ENCODE data around the gene SERPINB1. TPM values are rescaled to one million over a fixed set of nuclear protein-coding genes. Genes with fewer than 3 reads are reported as not detected.

Gene SERPINB1
- total and polyA plus RNA-seq, 2 donors from 2014 or later: 37.4 to 86.4 TPM

GRCh38 chr6:2826131-2826530 is 15.5 kb downstream of the SERPINB1 start:
- H3K27ac ChIP-seq (ENCODE audit: low read depth in 2 of 2, low read length in 2 of 2): no peak overlapping the region
- FAIRE-seq (no peak), DNase-seq (no peak)
- H3K9me3 ChIP-seq (ENCODE audit: control insufficient read depth in 2 of 3, insufficient read depth in 1 of 3, low read length in 3 of 3): no peaks in the 10 kb centered on the region
- H3K4me1 ChIP-seq (ENCODE audit: control insufficient read depth in 2 of 3, insufficient read depth in 2 of 3, low read depth in 1 of 3, low read length in 3 of 3): no peaks in the 10 kb centered on the region
- no peak overlapping the region for H3K9ac ChIP-seq (ENCODE audit: low read length in 3 of 3)
- intact Hi-C loops (cut with DNase I): no loop called here
- TF ChIP-seq CTCF (IDR thresholded peaks at IDR 0.05; ENCODE audit: borderline replicate concordance, extremely low read depth, insufficient read depth): no peak
- H3K36me3 ChIP-seq (ENCODE audit: control insufficient read depth in 2 of 3, insufficient read depth in 3 of 3, low read length in 3 of 3): no peaks in the 10 kb centered on the region
- no peak overlapping the region for H3K4me3 ChIP-seq (ENCODE audit: low read length in 3 of 3)
- H3K27me3 ChIP-seq (ENCODE audit: control insufficient read depth, insufficient read depth, low read length): no peaks in the 10 kb centered on the region

- DNase-seq: peak in 3 of 5 donors; percentile 60 to 86 (median 79)
- peaks cover 3 to 10% (median 8%) of the 10 kb centered on the region in 3 donors for H3K4me1 ChIP-seq (ENCODE audit: control insufficient read depth in 2 of 3, insufficient read depth in 2 of 3, low read depth in 1 of 3, low read length in 3 of 3)
- no peak overlapping the region for H3K4me3 ChIP-seq (ENCODE audit: low read length in 3 of 3)
- H3K9me3 ChIP-seq (ENCODE audit: control insufficient read depth in 2 of 3, insufficient read depth in 1 of 3, low read length in 3 of 3): no peaks in the 10 kb centered on the region
- H3K27me3 ChIP-seq (ENCODE audit: control insufficient read depth, insufficient read depth, low read length): no peaks in the 10 kb centered on the region
- intact Hi-C loops (cut with DNase I): no loop called here
- H3K36me3 ChIP-seq (ENCODE audit: control insufficient read depth in 2 of 3, insufficient read depth in 3 of 3, low read length in 3 of 3): no peaks in the 10 kb centered on the region
- no peak overlapping the region for H3K9ac ChIP-seq (ENCODE audit: low read length in 3 of 3)
- no peak overlapping the region for H3K27ac ChIP-seq (ENCODE audit: low read depth in 2 of 2, low read length in 2 of 2)
- no peak for FAIRE-seq
- TF ChIP-seq CTCF (IDR thresholded peaks at IDR 0.05; ENCODE audit: borderline replicate concordance, extremely low read depth, insufficient read depth): no peak
Observed at GRCh38 chr6:2823104-2823850, 18.4 kb downstream of the SERPINB1 start.

- no peaks in the 10 kb centered on the region for H3K9me3 ChIP-seq (ENCODE audit: control insufficient read depth in 2 of 3, insufficient read depth in 1 of 3, low read length in 3 of 3)
- no peaks in the 10 kb centered on the region for H3K27me3 ChIP-seq (ENCODE audit: control insufficient read depth, insufficient read depth, low read length)
- peaks cover 3 to 19% (median 16%) of the 10 kb centered on the region in 3 donors for H3K4me1 ChIP-seq (ENCODE audit: control insufficient read depth in 2 of 3, insufficient read depth in 2 of 3, low read depth in 1 of 3, low read length in 3 of 3)
- no peak for TF ChIP-seq CTCF (IDR thresholded peaks at IDR 0.05; ENCODE audit: borderline replicate concordance, extremely low read depth, insufficient read depth)
- H3K27ac ChIP-seq (ENCODE audit: low read depth in 2 of 2, low read length in 2 of 2): no peak overlapping the region
- H3K36me3 ChIP-seq (ENCODE audit: control insufficient read depth in 2 of 3, insufficient read depth in 3 of 3, low read length in 3 of 3): no peaks in the 10 kb centered on the region
- DNase-seq: no peak
- FAIRE-seq: no peak
- intact Hi-C loops (cut with DNase I): no loop called here
- no peak overlapping the region for H3K4me3 ChIP-seq (ENCODE audit: low read length in 3 of 3)
- H3K9ac ChIP-seq (ENCODE audit: low read length in 3 of 3): no peak overlapping the region
Observed at GRCh38 chr6:2821554-2821953, 20.1 kb downstream of the SERPINB1 start.

Measured in kidney (tissue), 14 donors.